GM21786 (cell line): ENCODE results near the gene PLS1.
A peak's percentile ranks its signal among the peaks of the same experiment; 100 is the strongest.
"Not testable (repeated sequence)": the region's sequence is repeated elsewhere in the genome, so short reads cannot be mapped to it uniquely, and the experiment has no call there.

Experiments
- ATAC-seq: cut with Tn5 transposase; IDR thresholded peaks from one replicate; pipeline ENCODE4 v1.9.1; 2021; ENCODE audit not compliant: unreplicated experiment

Gene PLS1

DNA sequence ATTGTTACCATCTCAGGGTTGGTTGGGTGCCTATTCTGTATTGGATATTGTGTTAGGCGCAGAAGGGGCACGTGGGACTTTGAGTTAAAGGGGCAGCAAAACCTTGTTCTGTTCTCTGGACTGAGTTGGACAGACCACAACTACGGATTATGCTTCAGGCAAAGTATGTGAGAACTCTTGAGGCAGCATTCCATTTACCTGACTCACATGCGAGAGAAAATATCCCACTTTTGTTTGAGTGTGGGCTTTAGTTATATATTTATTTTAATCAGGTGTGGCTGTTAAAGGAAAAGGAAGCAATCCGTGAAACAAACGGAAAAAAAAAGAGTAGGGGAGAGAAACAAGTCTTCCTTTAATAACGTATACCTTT is 627 bp upstream of the PLS1 start:
- no peak for ATAC-seq

DNA sequence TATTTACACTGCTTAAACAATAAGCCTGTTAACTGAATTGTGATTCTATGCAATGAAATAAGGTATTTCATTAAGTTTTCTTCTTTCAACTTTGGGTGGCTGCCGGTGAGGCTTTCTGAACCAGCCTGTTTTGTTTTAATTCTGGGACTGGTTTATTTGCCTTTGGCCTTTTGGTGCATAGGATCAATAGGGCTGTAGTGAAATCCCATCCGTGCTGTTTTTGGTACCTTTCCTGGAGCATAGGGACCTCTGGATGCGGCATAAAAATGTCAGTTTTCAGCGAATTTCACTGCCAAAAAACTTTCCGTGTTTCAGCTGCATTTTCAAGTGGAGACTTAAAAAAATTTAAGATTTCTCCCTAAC is 514 bp downstream of the PLS1 start:
- ATAC-seq, result no peak

DNA sequence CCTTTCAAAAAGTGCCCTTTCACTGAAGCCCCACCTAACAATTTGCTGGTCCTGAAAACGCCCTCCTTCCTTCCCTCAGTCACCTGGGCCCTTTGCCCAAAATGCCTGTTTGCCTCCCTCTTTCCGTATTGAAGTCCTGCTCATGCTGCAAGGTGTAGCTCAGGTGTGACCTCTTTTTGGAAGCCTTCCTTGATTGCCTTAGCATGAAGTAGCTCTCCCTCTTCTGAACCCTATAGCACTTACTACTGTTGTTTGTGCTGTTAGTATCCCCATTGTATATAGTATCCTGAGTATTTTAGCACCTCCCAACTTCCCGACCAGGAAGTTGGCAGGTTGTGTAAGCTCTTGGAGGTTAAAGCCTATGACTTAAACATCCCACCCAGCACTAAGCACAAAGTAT is 1.7 kb downstream of the PLS1 start:
- ATAC-seq, result no peak

DNA sequence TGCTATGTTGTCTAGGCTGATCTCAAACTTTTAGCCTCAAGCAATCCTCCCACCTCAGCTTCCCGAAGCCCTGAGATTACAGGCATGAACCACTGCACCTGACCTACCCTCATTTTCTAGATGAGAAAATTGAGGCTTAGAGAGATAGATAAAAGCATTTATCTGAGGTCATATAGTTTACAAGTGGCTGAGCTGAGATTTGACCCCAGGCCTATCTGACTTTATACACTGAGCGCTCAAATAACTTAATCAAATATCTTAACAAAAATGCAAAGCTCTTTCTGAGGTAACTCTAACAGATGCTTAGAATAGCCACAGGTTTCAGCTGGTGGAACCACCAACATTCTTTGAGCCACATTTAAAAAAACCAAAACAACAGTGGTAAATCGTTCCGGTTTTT is 5.5 kb downstream of the PLS1 start:
- no peak for ATAC-seq

DNA sequence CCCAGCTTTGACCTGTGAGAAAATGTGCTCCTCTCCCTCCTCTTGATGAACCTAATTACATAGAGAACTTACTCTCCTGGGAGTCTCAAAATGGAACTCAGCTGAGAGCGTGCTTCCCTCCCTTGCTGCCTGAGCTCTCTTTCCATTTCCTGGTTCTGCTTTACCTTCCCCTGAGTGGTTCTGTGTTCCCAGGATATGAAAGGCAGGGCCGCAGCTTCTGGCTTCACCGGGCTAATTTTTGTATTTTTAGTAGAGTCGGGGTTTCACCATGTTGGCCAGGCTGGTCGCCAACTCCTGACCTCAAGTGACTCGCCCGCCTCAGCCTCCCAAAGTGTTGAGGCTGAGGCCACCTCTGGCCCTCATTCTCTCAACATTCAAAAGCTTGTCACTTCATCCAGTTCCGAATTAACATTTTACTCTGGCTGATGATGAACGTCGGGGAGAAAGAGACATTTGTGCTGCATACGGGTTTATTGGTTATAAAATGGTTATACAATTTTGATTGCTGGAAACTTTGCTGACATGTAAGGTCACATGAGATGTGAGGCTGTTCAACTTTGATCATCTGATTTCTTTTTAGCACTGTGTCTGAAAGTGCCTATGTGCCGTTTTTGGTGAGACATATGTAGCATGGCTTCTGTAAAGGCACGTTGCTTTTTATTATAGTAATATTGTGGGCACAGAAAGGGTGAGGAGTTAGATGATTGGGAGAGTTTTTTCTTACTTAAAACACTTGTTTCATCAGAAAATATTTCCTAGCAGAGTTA is 6.6 kb downstream of the PLS1 start:
- no peak for ATAC-seq

DNA sequence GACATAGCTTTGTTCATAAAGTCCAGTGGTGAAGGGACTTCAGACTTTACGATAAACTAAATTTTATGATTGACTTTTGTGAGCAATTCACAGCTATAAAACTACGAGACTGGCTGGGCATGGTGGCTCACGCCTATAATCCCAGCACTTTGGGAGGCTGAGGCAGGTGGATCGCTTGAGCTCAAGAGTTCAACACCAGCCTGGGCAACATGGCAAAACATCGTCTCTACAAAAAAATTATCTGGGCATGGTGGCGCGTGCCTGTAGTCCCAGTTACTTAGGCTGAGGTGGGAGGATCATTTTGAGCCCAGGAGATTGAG is 7.2 kb downstream of the PLS1 start:
- not testable (repeated sequence) for ATAC-seq

DNA sequence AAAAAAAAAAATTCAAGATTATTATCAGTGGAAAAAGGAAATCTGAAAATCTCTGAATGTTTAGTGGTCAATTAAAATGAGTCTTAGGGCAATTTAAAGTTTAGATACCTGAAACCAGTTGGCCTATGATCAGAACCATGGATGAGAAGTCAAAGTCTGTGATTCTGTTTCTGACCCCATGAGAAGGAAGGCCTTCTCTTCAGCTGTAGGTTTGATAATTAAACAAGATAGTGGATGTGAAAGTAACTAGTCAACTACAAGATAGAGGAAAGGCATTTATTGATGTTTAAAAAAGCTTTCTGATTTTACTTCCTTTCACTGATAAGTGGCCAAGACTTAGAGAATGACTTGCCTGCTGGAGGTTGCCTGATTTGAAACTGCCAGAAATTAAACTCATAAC is 8.7 kb downstream of the PLS1 start:
- ATAC-seq, result peak; percentile 65

DNA sequence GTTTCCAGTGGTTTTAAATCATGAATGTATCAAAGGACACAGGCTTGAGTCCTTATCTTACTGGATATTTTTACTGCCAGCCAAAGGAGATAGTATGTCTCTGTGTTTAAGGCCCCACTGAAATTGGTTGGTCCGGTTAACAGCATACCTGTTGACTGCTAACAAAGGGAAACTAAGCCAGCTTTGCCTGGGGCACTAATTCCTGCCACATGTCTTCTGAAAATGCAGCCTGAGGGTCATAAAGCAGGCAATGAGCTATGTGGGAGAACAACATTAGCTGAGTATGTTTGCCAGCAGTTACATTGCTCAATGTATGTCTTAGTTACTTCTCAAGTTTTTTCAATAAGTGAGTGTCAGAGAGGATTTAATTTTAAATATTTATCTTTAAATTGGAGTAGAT is 12.4 kb downstream of the PLS1 start:
- ATAC-seq, result no peak

DNA sequence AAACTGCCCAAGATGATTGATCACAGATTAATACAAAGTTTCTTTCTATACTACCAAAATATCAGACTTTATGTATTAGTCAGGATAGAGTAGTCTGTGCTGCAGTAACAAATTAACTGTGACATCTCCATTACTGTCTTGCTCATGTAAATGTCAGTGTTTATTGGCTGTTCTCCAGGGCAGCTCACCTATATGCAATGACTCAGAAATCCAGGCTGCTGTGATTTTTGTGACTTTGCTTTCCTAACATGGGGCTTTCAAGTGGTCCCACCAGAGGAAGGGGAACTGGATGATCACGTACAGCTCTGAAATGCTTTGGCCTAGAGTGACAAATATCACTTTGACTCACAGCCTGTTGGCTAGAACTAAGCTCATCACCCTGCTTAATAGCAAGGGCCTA is 12.9 kb downstream of the PLS1 start:
- ATAC-seq, result no peak

DNA sequence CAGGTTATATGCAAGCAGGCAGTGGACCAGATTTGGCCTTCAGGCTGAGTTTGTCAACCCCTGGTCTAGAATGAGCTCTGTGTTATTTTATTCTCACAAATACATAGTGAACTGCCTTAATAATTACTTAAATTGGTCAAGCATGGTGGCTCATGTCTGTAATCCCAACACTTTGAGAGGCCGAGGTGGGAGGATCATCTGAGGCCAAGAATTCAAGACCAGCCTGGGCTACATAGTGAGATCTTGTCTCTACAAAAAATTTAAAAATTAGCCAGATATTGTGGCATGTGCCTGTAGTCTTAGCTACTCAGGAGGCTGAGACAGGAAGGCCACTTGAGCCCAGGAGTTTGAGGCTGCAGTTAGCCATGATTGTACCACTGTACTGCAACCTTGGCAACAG is 15.0 kb downstream of the PLS1 start:
- ATAC-seq, result no peak

DNA sequence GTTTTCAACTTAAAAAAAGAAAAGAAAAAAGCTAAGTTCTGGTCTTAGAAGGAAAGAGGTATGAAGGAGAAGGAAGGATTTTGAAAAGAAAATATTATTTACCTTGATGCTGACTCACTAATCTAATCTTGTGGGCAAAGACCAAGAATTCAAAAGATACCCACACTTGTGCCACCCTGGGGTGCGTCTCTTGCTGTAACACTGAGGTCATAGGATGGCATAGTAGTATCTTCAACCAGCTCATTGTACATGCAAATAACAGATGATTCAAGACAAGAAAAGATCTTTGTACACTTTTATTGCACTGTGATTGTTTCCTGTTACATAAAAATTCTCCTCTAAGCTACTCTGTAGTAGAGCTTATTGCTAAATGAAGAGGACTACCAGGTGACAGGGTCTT is 17.3 kb downstream of the PLS1 start:
- ATAC-seq, result no peak

DNA sequence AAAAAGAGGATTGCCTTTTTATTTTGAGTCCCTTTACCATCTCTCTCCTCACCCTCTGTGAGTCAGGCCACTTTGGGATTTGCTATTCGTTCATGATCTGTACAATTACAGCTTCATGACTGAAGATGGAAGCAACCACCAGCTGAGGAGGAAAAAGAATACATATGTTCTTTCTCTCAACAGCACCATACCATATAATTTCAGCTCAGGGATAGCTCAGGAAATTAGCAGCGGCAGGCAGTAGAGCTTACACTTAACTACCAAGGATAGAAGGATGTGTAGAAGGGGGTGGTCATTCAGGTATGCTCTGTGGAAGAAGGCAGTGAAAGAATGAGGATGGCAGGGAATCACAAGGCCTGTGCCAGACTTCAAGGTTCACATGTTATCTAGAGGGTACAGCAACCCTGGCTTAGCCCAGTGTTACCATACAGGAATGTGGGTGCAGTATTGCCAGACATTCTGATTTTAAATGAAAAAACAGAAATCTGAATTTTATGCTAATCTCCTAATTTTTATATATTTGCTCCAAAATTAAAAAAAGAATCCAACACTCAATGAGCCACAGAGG is 17.9 kb downstream of the PLS1 start:
- ATAC-seq, result no peak

DNA sequence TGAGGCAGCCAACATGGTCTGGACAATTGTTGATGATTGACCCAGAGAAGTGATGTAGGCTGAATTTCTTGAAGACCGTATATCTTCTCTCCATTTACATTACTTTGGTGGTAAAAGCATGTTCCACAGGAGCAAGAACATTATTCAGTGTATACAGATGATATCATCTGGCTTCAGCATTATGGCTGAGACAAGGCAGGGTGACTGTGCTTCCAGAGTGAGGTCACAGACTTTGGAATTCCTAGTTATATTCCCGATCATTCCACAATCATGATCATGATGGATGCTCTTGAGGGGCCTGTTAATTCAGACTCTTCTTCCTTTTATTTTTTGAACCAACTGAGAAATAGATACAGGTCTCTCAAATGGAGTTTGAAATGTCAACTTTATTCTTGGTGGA is 19.0 kb downstream of the PLS1 start:
- ATAC-seq, result no peak

DNA sequence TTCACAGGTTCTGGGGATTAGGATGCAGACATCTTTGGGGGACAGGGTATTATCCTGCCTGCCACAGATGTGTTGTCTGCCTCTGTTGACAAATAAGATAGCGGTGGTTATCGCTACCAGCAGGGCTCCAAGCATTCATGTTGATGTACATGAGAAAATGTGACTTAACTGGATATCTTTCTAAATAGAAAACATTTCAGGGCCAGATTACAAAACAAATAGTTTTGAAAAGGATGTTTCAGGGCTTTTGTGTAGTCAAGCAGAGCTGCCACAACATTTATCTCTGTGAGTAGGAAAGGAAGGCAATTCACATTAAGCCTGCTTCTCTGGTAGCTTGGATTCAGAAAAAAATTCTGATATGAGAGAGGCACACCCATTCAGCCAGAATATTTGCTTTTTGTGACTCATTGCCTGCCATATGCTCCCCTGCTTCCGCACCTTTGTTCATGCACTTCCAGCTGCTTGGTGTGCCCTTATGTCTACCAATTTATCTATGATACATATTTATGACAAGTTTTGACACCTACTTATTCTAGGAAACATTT is 22.8 kb downstream of the PLS1 start:
- ATAC-seq, result no peak

DNA sequence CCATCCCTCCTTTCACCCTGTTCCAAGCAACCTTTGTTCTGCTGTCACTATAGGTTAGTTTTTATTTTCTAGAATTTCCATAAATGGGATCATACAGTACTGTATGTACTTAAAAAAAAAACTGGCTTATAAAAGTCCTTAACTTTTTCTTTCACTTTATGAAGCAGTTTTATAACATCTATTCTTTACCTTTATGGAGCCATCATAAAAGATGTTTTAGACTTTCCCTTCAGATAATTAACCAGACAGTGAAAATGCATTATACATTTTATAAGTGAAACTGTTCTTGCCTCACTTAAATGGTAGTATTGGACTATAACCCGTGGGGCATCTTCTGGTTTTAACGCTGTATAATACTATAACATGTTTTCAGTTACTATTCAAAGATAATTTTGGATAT is 26.2 kb downstream of the PLS1 start:
- ATAC-seq, result no peak

DNA sequence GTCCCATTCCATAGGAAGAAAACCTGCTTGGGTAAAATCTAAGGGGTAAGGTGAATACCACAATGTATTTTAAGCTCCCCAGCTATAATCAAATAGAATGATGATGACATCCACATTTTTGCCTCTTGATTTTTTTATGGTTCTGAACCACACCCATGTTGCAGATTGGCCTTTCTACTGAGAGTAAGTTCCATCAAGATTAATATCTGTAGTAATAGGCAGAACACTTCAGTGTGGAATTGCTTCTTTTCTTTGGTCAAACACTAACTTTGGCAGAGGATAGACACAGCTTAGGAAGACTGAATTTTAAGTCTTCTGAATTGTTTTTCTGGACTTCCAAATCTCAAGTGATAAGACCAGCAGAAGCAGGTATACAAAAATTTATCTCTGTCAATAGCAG is 27.0 kb downstream of the PLS1 start:
- no peak for ATAC-seq

DNA sequence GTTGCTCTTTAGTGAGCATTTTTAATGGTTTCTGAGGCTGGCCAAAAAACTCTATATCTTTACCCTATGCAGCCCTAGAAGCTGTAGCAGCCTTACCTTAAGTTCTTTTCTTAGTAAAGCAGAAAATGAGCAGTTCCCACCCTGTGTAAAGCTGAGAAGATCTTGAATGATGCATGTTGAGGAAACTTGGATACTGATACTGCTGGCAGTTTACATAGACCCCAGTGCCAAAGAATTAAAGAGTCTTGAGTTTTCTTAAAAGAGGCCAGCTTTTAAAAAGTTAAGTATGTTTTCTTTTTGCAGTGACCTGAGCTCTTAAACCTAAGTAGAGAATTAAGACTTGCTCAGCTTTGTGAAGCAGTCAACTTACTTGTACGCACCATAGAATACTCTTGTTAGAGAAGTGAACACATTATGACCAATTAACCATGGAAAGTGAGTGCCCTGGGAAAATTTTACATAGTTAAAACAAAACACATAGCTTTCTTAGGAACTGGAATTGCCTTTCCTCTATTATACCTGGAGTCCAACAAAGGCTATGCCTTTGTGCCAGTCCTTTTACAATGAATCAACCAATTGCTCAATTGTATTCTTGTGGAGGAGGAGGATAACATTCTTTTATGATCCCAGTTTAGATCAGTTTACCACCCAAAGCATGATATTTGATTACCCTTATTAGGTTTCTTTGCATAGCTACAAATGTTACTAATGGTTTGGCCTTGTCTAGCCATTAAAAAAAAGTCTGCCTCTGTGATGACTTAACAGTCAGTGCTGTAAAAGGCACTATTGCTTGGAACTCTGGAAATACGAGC is 28.4 kb downstream of the PLS1 start:
- no peak for ATAC-seq

DNA sequence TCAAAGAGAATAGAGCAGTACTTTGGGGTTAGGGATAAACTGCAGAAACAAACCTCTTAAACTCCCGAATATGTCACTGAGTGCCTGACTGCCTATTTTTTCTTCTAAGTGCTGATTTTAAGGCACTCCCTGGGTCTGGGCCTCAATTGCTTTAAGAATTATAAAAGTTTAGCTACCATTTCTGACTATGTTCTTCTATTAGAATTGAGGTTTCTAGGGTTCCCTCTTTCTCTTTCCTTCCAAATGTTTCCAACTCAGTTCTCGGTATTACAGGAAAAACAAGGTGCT is 28.9 kb downstream of the PLS1 start:
- ATAC-seq, result no peak

DNA sequence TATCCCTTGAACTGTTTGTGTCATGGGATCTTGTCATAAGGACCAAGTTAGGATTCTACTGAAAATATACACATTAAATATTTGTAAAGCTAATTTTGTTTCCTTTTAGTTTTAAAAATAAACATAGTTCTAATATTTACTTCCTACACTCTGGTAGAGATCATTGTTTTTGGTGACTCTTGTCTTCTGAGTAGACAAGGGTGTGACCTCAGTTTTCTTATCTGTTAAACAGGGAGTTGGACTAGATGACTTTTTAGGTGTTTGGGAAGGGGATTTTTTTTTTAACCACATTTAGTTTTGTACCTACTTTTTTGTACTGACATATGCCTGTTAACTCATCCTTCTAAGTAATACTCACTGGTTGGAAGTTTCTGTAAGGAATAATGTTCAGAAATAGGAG is 30.8 kb downstream of the PLS1 start:
- no peak for ATAC-seq

DNA sequence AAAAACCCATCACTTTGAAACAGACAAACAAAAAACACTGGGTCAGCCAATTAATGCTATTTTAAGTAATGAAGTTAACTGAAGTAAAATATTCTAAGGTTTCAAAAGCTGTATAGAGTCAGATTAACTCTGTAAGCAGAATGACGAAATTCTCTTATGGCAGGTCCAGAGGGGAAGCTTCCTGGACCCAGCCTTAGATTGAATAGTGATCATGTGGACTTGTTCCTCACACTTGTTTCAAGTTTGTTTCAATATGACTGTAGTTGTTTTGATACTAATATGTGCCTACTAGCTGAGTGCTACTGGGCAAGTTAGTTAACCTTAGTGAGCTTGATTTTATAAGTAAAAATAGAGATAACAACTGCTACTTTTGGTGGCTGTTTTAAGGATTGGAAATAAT is 32.6 kb downstream of the PLS1 start:
- no peak for ATAC-seq

DNA sequence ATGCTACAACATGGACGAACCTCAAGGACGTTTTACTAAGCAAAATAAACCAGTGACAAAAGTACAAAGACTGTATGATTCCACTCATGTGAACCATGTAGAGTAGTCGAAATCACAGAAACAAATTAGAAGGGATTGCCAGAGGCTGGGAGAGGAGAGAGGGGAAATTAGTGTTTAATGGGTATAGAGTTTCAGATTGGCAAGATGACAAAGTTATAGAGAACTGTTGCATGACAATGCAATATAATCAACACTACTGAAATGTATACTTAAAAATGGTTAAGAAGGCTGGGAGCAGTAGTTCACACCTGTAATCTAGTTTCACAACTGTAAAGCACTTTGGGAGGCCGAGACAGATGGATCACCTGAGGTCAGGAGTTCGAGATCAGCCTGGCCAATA is 36.9 kb downstream of the PLS1 start:
- ATAC-seq, result no peak

DNA sequence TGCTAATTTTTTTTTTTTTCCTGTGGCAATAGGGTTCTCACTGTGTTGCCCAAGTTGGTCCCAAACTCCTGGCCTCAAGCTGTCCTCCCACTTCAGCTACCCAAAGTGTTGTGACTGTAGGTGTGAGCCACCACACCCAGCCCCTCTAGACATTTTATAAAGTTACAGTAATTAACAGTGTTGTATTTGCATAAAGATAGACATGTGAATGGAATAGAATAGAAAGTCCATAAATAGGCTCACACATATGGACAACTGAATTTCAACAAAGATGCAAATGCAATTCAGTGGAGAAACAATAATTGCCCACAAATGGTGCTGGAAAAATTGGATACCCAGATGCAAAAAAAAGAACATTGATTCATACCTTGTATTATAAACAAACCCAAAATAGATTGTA is 39.9 kb downstream of the PLS1 start:
- ATAC-seq, result no peak

DNA sequence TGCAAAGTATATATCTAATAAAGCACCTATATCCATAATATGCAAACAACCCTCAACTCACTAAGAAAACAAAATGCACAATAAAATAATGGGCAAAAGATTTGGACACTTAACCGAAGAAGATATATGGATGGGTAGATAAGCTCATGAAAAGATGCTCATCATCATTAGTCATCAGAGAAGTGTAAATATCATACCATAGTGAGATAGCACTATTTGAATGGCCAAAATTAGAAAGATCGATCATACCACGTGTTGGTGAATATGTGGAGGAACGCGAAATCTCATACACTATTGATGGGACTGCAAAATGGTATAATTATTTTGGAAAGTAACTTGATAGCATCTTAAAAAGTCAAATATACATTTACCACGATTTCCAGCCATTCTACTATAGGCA is 40.5 kb downstream of the PLS1 start:
- no peak for ATAC-seq
